ENCODE data around the gene DRC7. TPM values are rescaled to one million over a fixed set of nuclear protein-coding genes. Genes with fewer than 3 reads are reported as not detected.

DRC7 gene
- total and polyA plus RNA-seq, 10 of the 15 experiments (the other 5 are each of a cell fraction or from before 2014, with no cell fraction given) = 0.06 to 0.49 (median 0.14) TPM; not detected in 4

DNA sequence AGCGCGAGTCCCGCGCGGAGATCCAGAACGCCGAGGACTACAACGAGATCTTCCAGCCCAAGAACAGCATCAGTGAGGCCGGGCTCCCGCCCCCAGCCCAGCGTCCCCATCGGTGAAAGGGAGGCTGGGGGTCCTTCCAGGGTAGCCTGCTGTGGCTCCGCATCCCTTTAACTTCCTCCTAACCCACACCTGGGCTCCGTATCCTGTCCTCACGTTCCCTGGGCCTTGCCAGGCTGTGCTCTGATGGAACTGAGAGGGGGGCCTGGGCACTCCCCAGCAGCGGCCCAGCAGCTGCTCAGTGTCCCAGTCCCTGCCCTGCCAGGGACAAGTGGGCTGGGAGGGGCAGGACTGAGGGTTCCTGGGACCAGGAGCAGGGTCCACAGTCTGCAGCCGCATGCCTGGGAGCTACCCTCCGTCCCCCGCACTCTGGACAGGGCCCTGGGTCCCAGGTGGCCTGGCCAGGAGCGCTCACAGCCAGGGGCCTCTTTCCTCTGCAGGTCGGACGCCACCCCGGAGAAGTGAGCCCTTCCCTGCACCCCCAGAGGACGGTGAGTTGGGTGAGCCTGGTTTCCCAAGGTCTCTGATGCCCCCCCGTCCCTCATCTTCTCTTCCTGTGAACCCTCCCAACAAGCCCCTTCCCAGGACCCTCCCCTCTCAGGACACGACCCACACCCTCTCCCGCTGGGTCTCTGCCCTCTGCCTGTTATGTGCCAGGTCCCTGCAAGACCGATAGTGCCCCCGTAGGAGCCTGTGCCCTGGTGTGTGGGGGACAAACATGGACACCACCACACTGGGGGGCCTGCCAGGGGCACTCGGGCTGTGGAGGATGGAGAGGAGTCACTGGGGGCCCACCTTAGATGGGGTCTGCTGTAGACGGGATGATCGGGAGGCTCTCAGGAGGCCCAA is 59.1 kb downstream of the DRC7 start:
- Histone ChIP-seq H3K36me3 (ENCODE audit: control insufficient read depth in 2 of 2, insufficient read depth in 2 of 2, low read length in 1 of 2) (no peaks in the 10 kb centered on the region; a peak in 2 of 4 replicates), H3K4me2 (ENCODE audit: control insufficient read depth, insufficient read depth) (no peak overlapping the region), H2AFZ (ENCODE audit: control insufficient read depth, low read depth, low read length) (no peak overlapping the region), H3K4me1 (ENCODE audit: control insufficient read depth, insufficient read depth, low read length) (no peaks in the 10 kb centered on the region), H3K27ac (ENCODE audit: control insufficient read depth, insufficient read depth) (no peak overlapping the region), H3K27me3 (replicated peaks in 1 of 2; ENCODE audit: control insufficient read depth in 2 of 2, insufficient read depth in 2 of 2, low read length in 1 of 2) (no peaks in the 10 kb centered on the region), H3K4me3 (no peak overlapping the region), H3K9ac (ENCODE audit: control insufficient read depth, insufficient read depth, low read length) (no peak overlapping the region), H4K20me1 (ENCODE audit: control insufficient read depth, insufficient read depth) (no peaks in the 10 kb centered on the region), H3K79me2 (ENCODE audit: control insufficient read depth, insufficient read depth, low read length) (no peaks in the 10 kb centered on the region), H3K9me3 (replicated peaks; ENCODE audit: control insufficient read depth, insufficient read depth, low read length) (no peaks in the 10 kb centered on the region)
- ChIA-PET CTCF (no interaction called here), POLR2A (no interaction called here), RAD21 (ENCODE audit: unreplicated experiment) (no interaction called here), SMC1A (ENCODE audit: uncharacterized antibody, unreplicated experiment) (no interaction called here)
- ATAC-seq (no peak), DNase-seq (ENCODE audit: low read depth, low spot score) (no peak), FAIRE-seq (no peak)
- in situ Hi-C loops (cut with MboI) (no loop called here), intact Hi-C loops (cut with micrococcal nuclease; ENCODE audit: unreplicated experiment) (no loop called here)
- 85% methylated on average over 32 of the region's 32 CpGs for WGBS (ENCODE audit: insufficient coverage, insufficient replicate concordance, low lambda C conversion rate, missing lambda C conversion rate)
- BruUV-seq (replicated peaks) = no TSS peak
- TF ChIP-seq CREB1 (IDR thresholded peaks at IDR 0.05; ENCODE audit: low read depth) (no peak), YBX1 (IDR thresholded peaks at IDR 0.05) (no peak), YY1 (IDR thresholded peaks at IDR 0.05; ENCODE audit: low read depth, low read length) (no peak), RUNX3 (IDR thresholded peaks at IDR 0.05; ENCODE audit: low read length) (no peak), BRCA1 (IDR thresholded peaks at IDR 0.05; ENCODE audit: low read depth, low read length) (no peak), SMARCA5 (IDR thresholded peaks at IDR 0.05) (no peak), SMAD5 (IDR thresholded peaks at IDR 0.05; ENCODE audit: low read depth) (no peak), IKZF1 (conservative IDR thresholded peaks at IDR 0.05) (no peak), MTA2 (IDR thresholded peaks at IDR 0.05; ENCODE audit: low read depth) (no peak), ZNF384 (IDR thresholded peaks at IDR 0.05; ENCODE audit: borderline replicate concordance, low read depth, low read length) (no peak), PAX8 (IDR thresholded peaks at IDR 0.05) (no peak), SREBF1 (IDR thresholded peaks at IDR 0.05; ENCODE audit: low read length) (no peak), EGR1 (IDR thresholded peaks at IDR 0.05; ENCODE audit: borderline replicate concordance in 1 of 2, low read depth in 2 of 2, low read length in 2 of 2) (no peak), JUNB (IDR thresholded peaks at IDR 0.05) (no peak)
- TF ChIP-seq, protein P1, sequence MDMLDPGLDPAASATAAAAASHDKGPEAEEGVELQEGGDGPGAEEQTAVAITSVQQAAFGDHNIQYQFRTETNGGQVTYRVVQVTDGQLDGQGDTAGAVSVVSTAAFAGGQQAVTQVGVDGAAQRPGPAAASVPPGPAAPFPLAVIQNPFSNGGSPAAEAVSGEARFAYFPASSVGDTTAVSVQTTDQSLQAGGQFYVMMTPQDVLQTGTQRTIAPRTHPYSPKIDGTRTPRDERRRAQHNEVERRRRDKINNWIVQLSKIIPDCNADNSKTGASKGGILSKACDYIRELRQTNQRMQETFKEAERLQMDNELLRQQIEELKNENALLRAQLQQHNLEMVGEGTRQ (IDR thresholded peaks at IDR 0.05; ENCODE audit: borderline replicate concordance, low read depth, low read length) = no peak
- TF ChIP-seq, protein P2, sequence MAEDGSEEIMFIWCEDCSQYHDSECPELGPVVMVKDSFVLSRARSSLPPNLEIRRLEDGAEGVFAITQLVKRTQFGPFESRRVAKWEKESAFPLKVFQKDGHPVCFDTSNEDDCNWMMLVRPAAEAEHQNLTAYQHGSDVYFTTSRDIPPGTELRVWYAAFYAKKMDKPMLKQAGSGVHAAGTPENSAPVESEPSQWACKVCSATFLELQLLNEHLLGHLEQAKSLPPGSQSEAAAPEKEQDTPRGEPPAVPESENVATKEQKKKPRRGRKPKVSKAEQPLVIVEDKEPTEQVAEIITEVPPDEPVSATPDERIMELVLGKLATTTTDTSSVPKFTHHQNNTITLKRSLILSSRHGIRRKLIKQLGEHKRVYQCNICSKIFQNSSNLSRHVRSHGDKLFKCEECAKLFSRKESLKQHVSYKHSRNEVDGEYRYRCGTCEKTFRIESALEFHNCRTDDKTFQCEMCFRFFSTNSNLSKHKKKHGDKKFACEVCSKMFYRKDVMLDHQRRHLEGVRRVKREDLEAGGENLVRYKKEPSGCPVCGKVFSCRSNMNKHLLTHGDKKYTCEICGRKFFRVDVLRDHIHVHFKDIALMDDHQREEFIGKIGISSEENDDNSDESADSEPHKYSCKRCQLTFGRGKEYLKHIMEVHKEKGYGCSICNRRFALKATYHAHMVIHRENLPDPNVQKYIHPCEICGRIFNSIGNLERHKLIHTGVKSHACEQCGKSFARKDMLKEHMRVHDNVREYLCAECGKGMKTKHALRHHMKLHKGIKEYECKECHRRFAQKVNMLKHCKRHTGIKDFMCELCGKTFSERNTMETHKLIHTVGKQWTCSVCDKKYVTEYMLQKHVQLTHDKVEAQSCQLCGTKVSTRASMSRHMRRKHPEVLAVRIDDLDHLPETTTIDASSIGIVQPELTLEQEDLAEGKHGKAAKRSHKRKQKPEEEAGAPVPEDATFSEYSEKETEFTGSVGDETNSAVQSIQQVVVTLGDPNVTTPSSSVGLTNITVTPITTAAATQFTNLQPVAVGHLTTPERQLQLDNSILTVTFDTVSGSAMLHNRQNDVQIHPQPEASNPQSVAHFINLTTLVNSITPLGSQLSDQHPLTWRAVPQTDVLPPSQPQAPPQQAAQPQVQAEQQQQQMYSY (CRISPR knock-in tag; IDR thresholded peaks at IDR 0.05) = no peak
- TF ChIP-seq, protein P3, sequence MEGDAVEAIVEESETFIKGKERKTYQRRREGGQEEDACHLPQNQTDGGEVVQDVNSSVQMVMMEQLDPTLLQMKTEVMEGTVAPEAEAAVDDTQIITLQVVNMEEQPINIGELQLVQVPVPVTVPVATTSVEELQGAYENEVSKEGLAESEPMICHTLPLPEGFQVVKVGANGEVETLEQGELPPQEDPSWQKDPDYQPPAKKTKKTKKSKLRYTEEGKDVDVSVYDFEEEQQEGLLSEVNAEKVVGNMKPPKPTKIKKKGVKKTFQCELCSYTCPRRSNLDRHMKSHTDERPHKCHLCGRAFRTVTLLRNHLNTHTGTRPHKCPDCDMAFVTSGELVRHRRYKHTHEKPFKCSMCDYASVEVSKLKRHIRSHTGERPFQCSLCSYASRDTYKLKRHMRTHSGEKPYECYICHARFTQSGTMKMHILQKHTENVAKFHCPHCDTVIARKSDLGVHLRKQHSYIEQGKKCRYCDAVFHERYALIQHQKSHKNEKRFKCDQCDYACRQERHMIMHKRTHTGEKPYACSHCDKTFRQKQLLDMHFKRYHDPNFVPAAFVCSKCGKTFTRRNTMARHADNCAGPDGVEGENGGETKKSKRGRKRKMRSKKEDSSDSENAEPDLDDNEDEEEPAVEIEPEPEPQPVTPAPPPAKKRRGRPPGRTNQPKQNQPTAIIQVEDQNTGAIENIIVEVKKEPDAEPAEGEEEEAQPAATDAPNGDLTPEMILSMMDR (IDR thresholded peaks at IDR 0.05 in 2 of 3, conservative IDR thresholded peaks at IDR 0.05 in 1 of 3; ENCODE audit: control insufficient read depth in 2 of 3, extremely low read depth in 1 of 3, insufficient read depth in 1 of 3, low read depth in 3 of 3, low read length in 3 of 3) = no peak
- TF ChIP-seq, protein P4, sequence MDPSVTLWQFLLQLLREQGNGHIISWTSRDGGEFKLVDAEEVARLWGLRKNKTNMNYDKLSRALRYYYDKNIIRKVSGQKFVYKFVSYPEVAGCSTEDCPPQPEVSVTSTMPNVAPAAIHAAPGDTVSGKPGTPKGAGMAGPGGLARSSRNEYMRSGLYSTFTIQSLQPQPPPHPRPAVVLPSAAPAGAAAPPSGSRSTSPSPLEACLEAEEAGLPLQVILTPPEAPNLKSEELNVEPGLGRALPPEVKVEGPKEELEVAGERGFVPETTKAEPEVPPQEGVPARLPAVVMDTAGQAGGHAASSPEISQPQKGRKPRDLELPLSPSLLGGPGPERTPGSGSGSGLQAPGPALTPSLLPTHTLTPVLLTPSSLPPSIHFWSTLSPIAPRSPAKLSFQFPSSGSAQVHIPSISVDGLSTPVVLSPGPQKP (IDR thresholded peaks at IDR 0.05; ENCODE audit: low read depth, low read length) = no peak
